Upper lobe of right lung (tissue), 1 donor: Measurements from ENCODE around the gene GHRH. TPM values are rescaled to one million over a fixed set of nuclear protein-coding genes. Genes with fewer than 3 reads are reported as not detected.

Source experiments
- ATAC-seq: fragments of 200-7000 bp; cut with Tn5 transposase; one replicate; pipeline ENCODE4 v1.9.1; 2020; ENCODE audit warnings: mild to moderate bottlenecking, moderate library complexity
- DNase-seq: peaks from one replicate; pipeline ENCODE4 v3.0.0-alpha.2; 2020
- H3K27ac ChIP-seq: fragments of 200-600 bp; one replicate; pipeline ENCODE4 v1.8.0; 2022
- H3K27me3 ChIP-seq: fragments of 200-600 bp; one replicate; pipeline ENCODE4 v1.8.0; 2022; ENCODE audit warnings: mild to moderate bottlenecking
- H3K36me3 ChIP-seq: fragments of 200-600 bp; one replicate; pipeline ENCODE4 v1.8.0; 2022
- H3K4me1 ChIP-seq: fragments of 200-600 bp; one replicate; pipeline ENCODE4 v1.8.0; 2022
- H3K4me3 ChIP-seq: fragments of 200-600 bp; one replicate; pipeline ENCODE4 v1.8.0; 2022; ENCODE audit warnings: mild to moderate bottlenecking
- H3K9me3 ChIP-seq: fragments of 200-600 bp; one replicate; pipeline ENCODE4 v1.8.0; 2022
- intact Hi-C: fragments of 100-400 bp; cut with DNase I; formaldehyde crosslinking; loops from one replicate; pipeline ENCODE4 v1.11.0; 2022
- total RNA-seq: library from RNA; stranded (reverse); fragmentation: NEBNext Ultra II Directional; extraction: Animal tissue kit (Norgen Biotek cat#: 25700); gene quantifications from one replicate; pipeline ENCODE4 v1.2.1, GENCODE V29; 2021
- TF ChIP-seq, protein P1 (sequence below): fragments of 200-600 bp; IDR thresholded peaks from one replicate; pipeline ENCODE4 v1.8.0; 2022; ENCODE audit warnings: antibody characterized with exemption
- donor health status: DM: no; HTN: yes; CAD: no; lungs with severe emphysema.

The GHRH gene
- total RNA-seq, 1 donor from 2014 or later = not detected

DNA sequence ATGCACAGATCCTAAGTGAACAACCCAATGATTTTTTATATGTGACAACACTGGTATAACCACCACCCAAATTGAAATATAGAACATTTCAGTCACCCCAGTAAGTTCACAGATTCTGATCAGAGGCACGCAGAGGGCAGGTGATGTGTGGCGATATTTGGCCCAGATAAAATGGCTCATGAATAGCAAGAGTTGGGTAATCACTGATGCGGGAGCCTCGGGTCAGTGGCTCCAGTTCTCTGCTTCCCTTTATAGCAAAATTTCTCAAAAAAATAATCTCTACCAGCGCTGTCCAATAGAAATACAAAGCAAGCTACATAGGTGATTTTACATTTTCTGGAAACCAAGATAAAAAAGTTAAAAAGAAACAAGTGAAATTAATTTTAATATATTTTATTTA is 14.9 kb downstream of the GHRH start:
- no peak overlapping the region for H3K27ac ChIP-seq
- H3K27me3 ChIP-seq = no peaks in the 10 kb centered on the region
- DNase-seq (no peak), ATAC-seq (no peak)
- H3K4me1 ChIP-seq = no peaks in the 10 kb centered on the region
- H3K36me3 ChIP-seq = peaks cover 22% of the 10 kb centered on the region
- no peaks in the 10 kb centered on the region for H3K9me3 ChIP-seq
- no peak overlapping the region for H3K4me3 ChIP-seq
- intact Hi-C loops = no loop called here
- TF ChIP-seq, protein P1, sequence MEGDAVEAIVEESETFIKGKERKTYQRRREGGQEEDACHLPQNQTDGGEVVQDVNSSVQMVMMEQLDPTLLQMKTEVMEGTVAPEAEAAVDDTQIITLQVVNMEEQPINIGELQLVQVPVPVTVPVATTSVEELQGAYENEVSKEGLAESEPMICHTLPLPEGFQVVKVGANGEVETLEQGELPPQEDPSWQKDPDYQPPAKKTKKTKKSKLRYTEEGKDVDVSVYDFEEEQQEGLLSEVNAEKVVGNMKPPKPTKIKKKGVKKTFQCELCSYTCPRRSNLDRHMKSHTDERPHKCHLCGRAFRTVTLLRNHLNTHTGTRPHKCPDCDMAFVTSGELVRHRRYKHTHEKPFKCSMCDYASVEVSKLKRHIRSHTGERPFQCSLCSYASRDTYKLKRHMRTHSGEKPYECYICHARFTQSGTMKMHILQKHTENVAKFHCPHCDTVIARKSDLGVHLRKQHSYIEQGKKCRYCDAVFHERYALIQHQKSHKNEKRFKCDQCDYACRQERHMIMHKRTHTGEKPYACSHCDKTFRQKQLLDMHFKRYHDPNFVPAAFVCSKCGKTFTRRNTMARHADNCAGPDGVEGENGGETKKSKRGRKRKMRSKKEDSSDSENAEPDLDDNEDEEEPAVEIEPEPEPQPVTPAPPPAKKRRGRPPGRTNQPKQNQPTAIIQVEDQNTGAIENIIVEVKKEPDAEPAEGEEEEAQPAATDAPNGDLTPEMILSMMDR = no peak

DNA sequence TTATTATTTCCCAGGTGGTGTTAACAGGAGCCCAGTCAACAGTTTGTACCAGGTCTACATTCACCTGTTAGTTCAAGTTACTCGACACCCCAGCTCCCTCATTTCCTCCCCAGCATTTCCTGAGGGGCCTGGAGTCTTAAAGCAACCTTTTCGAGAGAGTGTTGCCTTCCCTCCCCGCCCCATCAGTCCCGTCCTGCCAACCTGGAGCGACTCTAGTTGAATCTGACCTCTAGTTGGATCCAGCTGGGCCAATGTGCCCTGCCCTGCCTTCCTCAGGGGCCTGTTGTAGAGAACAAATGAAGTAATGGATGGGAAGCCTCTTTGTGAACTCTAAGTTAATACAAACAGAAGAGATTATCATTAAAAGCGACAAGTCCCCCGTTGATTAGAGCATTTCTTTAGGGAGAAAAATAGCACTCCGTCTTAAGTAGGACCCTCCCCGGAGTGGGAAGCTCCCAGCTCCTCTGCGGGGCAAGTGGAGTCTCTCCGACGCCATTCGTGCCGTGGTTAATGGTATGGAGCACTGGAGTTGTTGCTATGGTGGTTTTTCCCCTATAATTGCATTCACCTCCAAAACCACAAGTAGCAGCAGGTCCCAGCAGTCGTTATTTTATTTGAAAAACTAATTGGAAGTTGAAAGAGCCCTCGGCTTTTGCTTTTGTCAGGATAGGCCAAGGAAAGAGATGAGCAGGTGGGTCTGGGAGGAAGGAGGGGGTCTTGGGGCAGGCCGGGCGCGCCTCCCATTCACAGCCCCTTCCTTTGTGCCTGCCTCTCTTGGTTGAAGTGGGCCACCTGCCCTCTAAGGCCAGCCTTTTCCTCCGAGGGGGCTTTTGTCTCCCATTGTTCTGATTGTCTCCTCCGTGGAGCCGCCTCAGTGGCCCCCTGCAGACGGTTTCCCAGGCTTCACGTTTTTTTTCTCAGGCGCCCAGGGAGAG is 16.1 kb downstream of the GHRH start:
- no peak for ATAC-seq
- Histone ChIP-seq H3K4me1 (no peaks in the 10 kb centered on the region), H3K27me3 (no peaks in the 10 kb centered on the region), H3K27ac (no peak overlapping the region), H3K9me3 (no peaks in the 10 kb centered on the region), H3K36me3 (peaks cover 34% of the 10 kb centered on the region), H3K4me3 (no peak overlapping the region)
- intact Hi-C loops = no loop called here
- TF ChIP-seq, protein P1 = no peak
- no peak for DNase-seq

DNA sequence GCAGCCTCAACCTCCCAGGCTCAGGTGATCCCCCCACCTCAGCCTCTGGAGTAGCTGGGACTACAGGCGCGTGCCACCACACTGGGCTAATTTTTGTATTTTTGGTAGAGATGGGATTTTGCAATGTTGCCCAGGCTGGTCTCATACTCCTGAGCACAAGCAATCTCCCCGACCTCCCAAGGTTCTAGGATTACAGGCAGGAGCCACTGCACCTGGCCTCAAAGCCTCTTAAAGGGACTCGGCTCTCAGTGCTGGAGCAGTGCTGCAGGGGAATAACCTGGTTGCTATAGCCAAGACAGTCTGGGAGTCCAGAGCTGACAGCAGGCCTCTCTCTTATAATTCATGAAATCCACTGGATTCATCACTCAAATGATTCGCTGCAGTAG is 17.0 kb downstream of the GHRH start:
- no peaks in the 10 kb centered on the region for H3K4me1 ChIP-seq
- no peaks in the 10 kb centered on the region for H3K9me3 ChIP-seq
- TF ChIP-seq, protein P1 = no peak
- no peak for ATAC-seq
- DNase-seq = no peak
- no peak overlapping the region for H3K27ac ChIP-seq
- intact Hi-C loops = no loop called here
- H3K36me3 ChIP-seq = peaks cover 43% of the 10 kb centered on the region
- no peaks in the 10 kb centered on the region for H3K27me3 ChIP-seq
- H3K4me3 ChIP-seq = no peak overlapping the region

DNA sequence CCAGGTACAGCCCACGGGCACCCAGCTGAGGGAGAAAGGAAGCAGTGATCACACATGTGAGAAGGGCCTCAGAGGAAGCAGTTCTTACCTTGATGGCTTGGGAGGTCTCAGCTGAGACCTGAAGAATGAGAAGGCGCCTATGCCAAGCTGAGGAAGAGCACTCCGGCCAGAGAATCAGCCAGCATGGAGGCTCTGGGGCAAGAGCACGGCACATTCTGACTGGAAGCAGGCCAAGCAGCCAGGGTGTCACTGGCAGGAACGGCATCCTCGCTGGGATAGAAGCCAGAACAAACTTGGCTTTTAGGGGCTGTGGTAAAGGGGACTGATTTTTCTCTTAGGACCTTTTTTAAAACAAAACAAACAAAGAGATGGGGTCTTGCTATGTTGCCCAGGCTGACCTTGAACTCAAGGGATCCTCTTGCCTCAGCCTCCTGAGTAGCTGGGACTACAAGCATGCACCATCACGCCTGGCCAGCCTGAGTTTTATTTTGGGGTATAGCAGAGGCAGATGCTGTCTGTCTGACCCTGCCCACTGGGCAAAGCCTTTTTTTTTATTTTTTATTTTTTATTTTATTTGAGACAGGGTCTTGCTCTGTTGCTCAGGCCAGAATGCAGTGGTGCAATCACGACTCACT is 17.6 kb downstream of the GHRH start:
- no peaks in the 10 kb centered on the region for H3K9me3 ChIP-seq
- H3K4me1 ChIP-seq = peaks cover 2% of the 10 kb centered on the region
- H3K27me3 ChIP-seq = no peaks in the 10 kb centered on the region
- no peak overlapping the region for H3K27ac ChIP-seq
- TF ChIP-seq, protein P1 = no peak
- H3K4me3 ChIP-seq = no peak overlapping the region
- DNase-seq = no peak
- intact Hi-C loops = no loop called here
- ATAC-seq = no peak
- peaks cover 49% of the 10 kb centered on the region for H3K36me3 ChIP-seq

DNA sequence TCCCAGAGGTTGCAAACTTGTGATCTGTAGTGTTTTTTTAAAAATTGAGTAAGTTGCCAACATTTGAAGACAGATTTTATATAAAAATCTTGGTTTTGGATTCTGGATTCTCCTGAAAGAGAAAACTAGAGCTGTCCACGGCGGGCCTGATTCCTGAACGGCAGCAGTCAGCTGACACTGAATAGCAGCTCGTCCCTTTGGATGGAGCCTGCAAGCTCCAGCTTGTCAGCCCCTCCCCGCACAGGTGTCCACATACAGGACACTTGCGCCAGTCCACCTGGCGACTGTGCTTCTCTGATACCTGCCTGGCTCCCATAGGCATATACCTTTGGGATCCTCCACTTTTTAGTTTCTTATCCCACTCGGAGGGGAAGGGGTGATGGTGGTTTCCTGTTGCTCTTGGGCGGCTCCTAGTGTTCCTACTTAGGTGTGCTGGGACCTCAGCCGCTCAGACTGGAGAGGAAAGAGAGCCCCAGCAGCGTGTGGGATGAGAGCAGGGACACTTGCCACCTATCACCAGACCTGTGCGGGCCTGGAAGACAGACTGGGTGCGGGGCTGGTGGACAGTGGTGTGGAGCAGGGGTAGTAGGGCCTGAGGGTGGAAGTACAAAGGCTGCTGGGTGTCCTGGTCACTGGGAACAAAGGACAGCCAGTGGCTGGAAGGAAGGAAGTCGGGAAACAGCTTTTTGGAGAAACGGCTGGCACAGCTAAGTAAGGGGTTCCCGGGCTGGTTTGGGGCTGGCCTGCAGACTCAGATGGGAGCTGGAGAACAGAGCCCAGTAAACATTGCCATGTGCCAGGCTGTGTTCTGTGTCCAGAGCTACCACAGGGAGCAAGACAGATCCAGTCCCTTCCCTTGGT is 18.3 kb downstream of the GHRH start:
- peaks cover 3% of the 10 kb centered on the region for H3K4me1 ChIP-seq
- H3K9me3 ChIP-seq = no peaks in the 10 kb centered on the region
- no peak overlapping the region for H3K4me3 ChIP-seq
- intact Hi-C loops = no loop called here
- TF ChIP-seq, protein P1 = no peak
- no peak for DNase-seq
- peaks cover 55% of the 10 kb centered on the region for H3K36me3 ChIP-seq
- no peaks in the 10 kb centered on the region for H3K27me3 ChIP-seq
- ATAC-seq = peak; percentile 22
- no peak overlapping the region for H3K27ac ChIP-seq
